Activated T-cell treated with anti-CD3 and anti-CD28 coated beads, Interleukin-2, amount 50 U/mL, for 48 hours (primary cell): ENCODE data around the gene PMCH.
"Not testable (repeated sequence)": the region's sequence is repeated elsewhere in the genome, so short reads cannot be mapped to it uniquely, and the experiment has no call there.

Experiments
- DNase-seq, 2 experiments: peaks; one replicate each; pipeline ENCODE4 v3.0.0-alpha.2; 2020

Gene PMCH, protein sequence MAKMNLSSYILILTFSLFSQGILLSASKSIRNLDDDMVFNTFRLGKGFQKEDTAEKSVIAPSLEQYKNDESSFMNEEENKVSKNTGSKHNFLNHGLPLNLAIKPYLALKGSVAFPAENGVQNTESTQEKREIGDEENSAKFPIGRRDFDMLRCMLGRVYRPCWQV

DNA sequence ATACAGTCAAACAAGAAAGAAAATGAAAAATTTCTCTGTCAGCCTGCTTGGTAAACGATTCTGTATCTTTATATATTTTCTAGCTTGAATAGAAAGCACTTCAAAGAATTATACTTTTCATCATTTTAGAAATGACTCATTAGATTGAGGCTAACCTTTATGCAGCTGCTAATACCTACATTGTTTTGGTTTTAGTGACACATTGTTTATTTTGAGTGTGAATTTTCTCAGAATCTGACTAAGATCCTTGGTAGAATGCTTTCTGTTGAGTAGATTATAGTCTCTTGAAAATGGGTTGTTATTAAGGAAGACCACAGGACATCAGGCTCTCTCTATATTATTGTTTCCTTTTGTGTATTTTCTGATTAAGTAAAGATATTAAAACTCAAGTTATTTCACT is at the start of gene PMCH:
Gene PMCH (minus strand): TSS at position 45 of the 400 bp plus-strand sequence. CDS start 63 bp downstream, outside the sequence.
- DNase-seq: no peak

- DNase-seq: not testable (repeated sequence)
Observed at GRCh38 chr12:102240859-102241258, 43.2 kb upstream of the PMCH start.

DNA sequence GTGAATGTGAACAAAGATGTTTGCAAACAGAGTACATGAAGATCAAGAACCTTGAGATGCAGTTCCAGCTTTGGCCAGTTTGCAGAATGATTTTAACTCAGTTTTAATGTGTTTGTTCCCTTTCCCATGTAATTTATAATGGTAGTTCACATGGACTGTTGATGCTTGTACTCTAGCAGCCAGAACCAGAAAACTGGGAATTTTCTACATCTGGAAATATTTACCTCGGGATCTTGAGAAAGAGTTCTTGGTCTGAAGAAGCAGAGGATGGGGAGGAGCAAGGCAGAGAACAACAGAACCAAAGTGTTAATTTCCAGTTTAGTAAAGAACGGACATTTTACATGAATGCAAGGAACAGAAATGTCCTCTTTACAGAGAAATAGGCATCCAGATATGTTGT is 37.0 kb upstream of the PMCH start:
- no peak for DNase-seq

DNA sequence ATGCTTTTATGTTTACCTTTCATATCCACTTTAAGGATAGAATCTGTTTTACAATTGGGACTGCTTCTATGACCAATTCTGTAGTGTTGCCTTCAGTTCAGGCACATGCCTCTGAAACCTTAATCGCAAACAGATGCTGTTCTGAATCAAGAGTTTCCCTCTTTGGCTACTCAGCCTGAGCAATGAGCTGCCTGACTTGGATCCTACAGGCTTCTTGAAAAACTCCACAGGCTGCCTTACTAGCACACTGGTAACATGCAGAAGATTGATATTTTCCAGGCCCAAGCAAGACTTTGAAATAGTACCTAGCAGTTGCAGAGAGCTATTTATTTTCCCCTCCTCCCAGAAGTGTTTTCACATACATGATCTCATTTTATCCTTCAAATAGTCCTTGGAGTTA is 34.8 kb upstream of the PMCH start:
- DNase-seq: no peak

DNA sequence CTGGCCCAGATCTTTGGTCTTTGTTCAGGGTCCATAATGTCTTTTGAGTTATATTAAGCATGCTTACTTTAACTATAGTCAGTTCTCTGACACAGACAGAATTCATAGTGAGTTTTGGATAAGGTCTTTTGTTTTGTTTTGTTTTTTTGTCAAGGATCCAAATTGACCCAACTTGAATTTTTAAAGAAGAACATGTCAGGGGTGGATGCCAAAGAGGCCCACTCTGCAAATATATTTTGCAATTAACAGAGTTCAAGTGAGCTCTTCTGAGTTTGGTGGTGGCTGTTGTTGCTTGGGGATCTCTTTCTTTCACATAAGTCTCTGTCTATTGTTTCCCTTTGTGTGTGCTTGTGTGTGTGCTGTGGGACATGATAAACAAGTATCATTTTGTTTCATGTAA is 34.4 kb upstream of the PMCH start:
- no peak for DNase-seq

GRCh38 chr12:102227954-102228353 is 30.3 kb upstream of the PMCH start:
- DNase-seq: no peak

DNA sequence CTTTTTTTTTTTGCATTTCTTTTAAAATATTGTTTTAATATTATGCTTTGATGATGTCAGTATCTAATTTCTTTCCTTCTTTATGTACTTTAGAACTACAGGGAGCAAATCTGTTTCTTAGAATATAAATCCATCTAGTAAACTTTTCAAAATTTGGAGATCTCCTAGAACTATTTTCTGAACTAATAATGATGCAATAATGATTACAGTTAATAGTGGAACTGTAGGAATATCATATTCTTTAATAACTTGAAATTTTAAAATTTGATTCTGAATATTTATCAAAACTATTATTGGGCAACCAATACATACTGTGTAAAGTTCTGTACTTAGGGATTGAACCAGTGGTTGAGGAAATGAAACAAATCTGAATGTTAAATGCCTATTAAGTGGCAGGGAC is 23.1 kb upstream of the PMCH start:
- DNase-seq: no peak

GRCh38 chr12:102215992-102216691 is 18.5 kb upstream of the PMCH start:
- DNase-seq: no peak

DNA sequence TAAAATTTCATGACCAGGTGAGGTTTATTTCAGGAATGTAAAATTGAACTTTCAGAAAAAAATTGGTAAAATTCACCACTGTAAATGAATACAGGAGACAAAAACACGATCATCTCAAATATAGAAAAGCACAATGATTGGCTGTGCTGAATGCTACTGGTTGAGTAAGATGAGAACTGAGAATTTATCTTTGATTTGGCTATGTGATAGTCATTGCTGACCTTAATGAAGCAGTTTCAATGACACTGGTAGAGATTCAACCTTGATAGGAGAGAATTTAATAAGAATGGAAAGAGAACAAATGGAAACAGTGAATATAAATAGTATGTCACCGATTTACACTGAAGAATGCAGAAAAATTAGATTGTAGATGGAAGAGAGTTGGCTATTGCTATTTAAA is 6.4 kb upstream of the PMCH start:
- DNase-seq: no peak

- no peak for DNase-seq
Observed at GRCh38 chr12:102202556-102202955, 4.9 kb upstream of the PMCH start.

- no peak for DNase-seq
Observed at GRCh38 chr12:102201436-102202061, 3.9 kb upstream of the PMCH start.

DNA sequence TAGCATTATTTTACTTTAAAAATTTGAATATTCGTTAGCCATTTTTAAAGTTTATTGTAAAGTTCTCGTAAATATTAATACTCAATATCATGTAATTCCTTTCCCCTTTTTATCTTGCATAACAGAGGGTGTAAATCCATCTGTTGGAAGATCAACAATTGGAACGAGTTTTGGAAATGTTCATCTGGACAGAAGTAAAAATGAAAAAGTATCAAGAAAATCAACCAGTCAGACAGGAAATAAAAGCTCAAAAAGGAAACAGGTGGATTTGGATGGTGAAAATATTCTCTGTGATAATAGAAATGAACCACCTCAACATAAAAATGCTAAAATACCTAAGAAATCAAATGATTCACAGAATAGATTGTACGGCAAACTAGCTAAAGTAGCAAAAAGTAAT is 1.8 kb downstream of the PMCH start:
- DNase-seq: no peak

DNA sequence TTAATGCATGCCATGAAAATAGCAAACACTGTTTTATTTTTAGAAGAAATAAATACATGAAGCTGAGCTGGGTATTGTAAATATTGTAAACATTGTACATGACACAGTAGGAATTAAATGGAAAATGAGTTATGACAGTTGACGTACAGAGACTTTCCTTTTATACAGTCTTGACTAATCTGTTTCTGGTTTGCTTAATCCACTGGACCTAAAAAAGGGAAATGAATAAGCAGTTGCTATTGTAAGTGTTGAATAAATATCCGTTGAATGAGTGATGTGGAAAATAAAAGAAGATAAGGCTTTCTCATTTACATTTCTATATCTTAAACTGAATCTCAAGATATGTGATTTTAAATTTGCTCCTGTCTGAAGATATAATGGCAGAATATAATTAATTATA is 15.0 kb downstream of the PMCH start:
- DNase-seq: no peak

DNA sequence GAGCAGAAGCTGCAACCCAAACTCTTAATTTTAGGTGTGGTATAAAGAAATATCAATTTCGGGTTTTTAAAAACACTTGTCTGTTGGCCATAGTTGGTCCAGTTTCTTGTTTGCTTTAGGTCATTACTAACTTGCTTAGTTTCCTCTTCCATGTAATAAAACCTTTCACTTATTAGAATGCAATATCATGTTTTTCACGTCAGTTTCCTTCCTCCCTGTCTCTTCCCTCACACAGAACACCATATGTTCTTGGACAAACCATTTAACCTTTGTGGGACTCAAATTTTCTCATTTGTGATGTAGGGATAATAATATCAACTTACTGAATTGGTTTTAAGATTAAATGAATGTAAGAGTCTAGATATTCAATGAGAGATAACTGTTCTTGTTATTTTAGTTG is 22.9 kb downstream of the PMCH start:
- no peak for DNase-seq

GRCh38 chr12:102174117-102174516 is 23.5 kb downstream of the PMCH start:
- no peak for DNase-seq

GRCh38 chr12:102172436-102172835 is 25.2 kb downstream of the PMCH start:
- DNase-seq: no peak

DNA sequence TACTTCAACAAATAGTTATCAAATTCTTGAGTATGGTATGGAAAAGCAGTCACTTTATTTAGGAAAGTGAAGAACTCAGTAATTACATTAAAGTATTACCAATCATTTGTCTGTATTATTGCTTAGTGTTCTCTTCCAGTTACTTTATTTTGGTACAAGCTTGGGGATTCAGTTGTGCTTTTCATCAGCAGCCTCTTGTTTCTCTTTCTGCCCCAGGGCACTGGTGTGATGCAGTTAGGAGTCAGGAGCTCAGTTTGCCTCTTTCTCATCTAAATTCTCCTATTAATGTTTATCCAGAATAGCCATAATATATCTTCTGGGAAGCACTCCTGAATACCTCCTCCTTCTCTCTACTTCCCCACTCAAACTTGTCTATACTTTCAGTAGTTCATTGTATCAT is 25.7 kb downstream of the PMCH start:
- DNase-seq: no peak

- no peak for DNase-seq
Observed at GRCh38 chr12:102169922-102170621, 27.6 kb downstream of the PMCH start.

DNA sequence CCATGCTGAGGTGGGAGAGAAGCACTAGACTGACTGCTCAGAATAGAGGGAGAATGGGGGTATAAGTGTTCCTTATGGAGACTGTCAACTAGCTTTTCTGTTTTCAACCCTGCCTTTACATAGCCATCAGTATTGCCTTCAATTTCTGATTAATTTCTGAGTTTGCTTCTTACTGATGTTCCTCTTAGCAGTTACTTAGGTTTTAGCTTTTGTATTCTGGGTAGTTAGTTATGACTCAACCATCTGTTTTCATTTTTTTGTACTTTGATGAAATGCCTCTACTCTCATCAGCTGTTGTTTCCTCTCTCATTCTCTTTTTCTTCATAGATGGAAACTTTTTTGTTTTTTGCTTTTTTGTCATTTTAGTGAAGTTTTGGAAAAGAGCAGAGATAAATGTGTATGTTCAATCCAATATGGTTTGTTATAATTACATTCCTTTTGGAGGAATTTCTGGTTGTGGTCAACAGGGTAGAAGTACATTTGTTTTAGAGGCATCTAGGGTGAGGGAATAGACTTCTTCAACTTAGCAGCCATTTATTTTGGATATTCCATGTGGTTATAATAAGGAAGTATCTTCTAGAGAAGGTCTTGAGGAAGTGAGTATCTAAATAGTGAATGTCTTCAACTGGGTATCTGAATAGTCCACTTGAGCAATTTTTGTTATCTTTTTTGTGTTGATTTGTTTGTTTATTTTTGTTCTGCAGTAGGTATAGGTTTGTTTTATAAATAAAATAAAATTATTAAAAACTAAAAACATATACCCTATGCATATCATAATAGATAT is 29.6 kb downstream of the PMCH start:
- no peak for DNase-seq

- no peak for DNase-seq
Observed at GRCh38 chr12:102163383-102163782, 34.2 kb downstream of the PMCH start.

GRCh38 chr12:102155206-102155605 is 42.4 kb downstream of the PMCH start:
- DNase-seq: not testable (repeated sequence)

GRCh38 chr12:102147062-102147587 is 50.5 kb downstream of the PMCH start:
- not testable (repeated sequence) for DNase-seq
